ENCODE results near the gene FLNA. TPM values are rescaled to one million over a fixed set of nuclear protein-coding genes. Genes with fewer than 3 reads are reported as not detected.
A peak's percentile ranks its signal among the peaks of the same experiment; 100 is the strongest.

The FLNA gene
- total RNA-seq, 2 donors from 2014 or later = 1,074 to 1,251 TPM

GRCh38 chrX:154403192-154403591 lies 28.8 kb upstream of the FLNA start:
- TF ChIP-seq CTCF (conservative IDR thresholded peaks at IDR 0.05) = no peak
- H3K4me3 Mint-ChIP-seq = no peak overlapping the region
- Histone ChIP-seq H3K4me1 (ENCODE audit: control insufficient read depth, insufficient read depth, low read length) (no peaks in the 10 kb centered on the region), H3K9me3 (ENCODE audit: control insufficient read depth, low read length) (no peaks in the 10 kb centered on the region), H3K4me3 (ENCODE audit: low read length) (no peak overlapping the region), H3K9ac (ENCODE audit: extremely low read depth, low read length, poor library complexity, severe bottlenecking) (no peak overlapping the region), H3K27me3 (ENCODE audit: control insufficient read depth, insufficient read depth, low read length, poor library complexity, severe bottlenecking) (no peaks in the 10 kb centered on the region), H3K27ac (ENCODE audit: low read depth, low read length) (no peak overlapping the region), H3K36me3 (ENCODE audit: control insufficient read depth, insufficient read depth, low read length) (peaks cover 22% of the 10 kb centered on the region)
- DNase-seq = peak; percentile 39
- H3K36me3 Mint-ChIP-seq (ENCODE audit: low read depth) = peaks cover 24% of the 10 kb centered on the region
- peak overlapping the region; percentile 52 for H3K27ac Mint-ChIP-seq
- peaks cover 70% of the 10 kb centered on the region for H3K9me3 Mint-ChIP-seq
- H3K27me3 Mint-ChIP-seq (ENCODE audit: insufficient read depth) = no peaks in the 10 kb centered on the region
- 97% methylated on average over 10 of the region's 10 CpGs; no CpG with 5 or more reads in 1 of the 2 experiments for whole genome bisulfite sequencing, 2 experiments (ENCODE audit: insufficient coverage in 1 of 2, insufficient read length in 1 of 2)
- peaks cover 5% of the 10 kb centered on the region for H3K4me1 Mint-ChIP-seq

- Mint-ChIP-seq H3K4me1 (peaks cover 5% of the 10 kb centered on the region), H3K27ac (peak overlapping the region; percentile 56), H3K27me3 (ENCODE audit: insufficient read depth) (no peaks in the 10 kb centered on the region), H3K9me3 (peaks cover 74% of the 10 kb centered on the region), H3K36me3 (ENCODE audit: low read depth) (peaks cover 24% of the 10 kb centered on the region), H3K4me3 (no peak overlapping the region)
- 90% methylated on average over 17 of the region's 19 CpGs; no CpG with 5 or more reads in 1 of the 2 experiments for WGBS, 2 experiments (ENCODE audit: insufficient coverage in 1 of 2, insufficient read length in 1 of 2)
- Histone ChIP-seq H3K9ac (ENCODE audit: extremely low read depth, low read length, poor library complexity, severe bottlenecking) (no peak overlapping the region), H3K27ac (ENCODE audit: low read depth, low read length) (no peak overlapping the region), H3K9me3 (ENCODE audit: control insufficient read depth, low read length) (no peaks in the 10 kb centered on the region), H3K27me3 (ENCODE audit: control insufficient read depth, insufficient read depth, low read length, poor library complexity, severe bottlenecking) (no peaks in the 10 kb centered on the region), H3K4me1 (ENCODE audit: control insufficient read depth, insufficient read depth, low read length) (no peaks in the 10 kb centered on the region), H3K36me3 (ENCODE audit: control insufficient read depth, insufficient read depth, low read length) (peaks cover 22% of the 10 kb centered on the region), H3K4me3 (ENCODE audit: low read length) (no peak overlapping the region)
- peak; percentile 53 for DNase-seq
- no peak for TF ChIP-seq CTCF (conservative IDR thresholded peaks at IDR 0.05)
These were observed 28.2 kb upstream of the FLNA start for GRCh38 chrX:154402622-154403127.

GRCh38 chrX:154401918-154402621 lies 27.6 kb upstream of the FLNA start:
- peaks cover 22% of the 10 kb centered on the region for H3K36me3 ChIP-seq (ENCODE audit: control insufficient read depth, insufficient read depth, low read length)
- peaks cover 5% of the 10 kb centered on the region for H3K4me1 Mint-ChIP-seq
- no peaks in the 10 kb centered on the region for H3K9me3 ChIP-seq (ENCODE audit: control insufficient read depth, low read length)
- H3K27ac ChIP-seq (ENCODE audit: low read depth, low read length) = no peak overlapping the region
- H3K4me3 ChIP-seq (ENCODE audit: low read length) = no peak overlapping the region
- WGBS, 2 experiments (ENCODE audit: insufficient coverage in 1 of 2, insufficient read length in 1 of 2) = 78 to 79% methylated on average over 3 to 6 of the region's 6 CpGs
- no peaks in the 10 kb centered on the region for H3K27me3 Mint-ChIP-seq (ENCODE audit: insufficient read depth)
- H3K9ac ChIP-seq (ENCODE audit: extremely low read depth, low read length, poor library complexity, severe bottlenecking) = no peak overlapping the region
- no peaks in the 10 kb centered on the region for H3K27me3 ChIP-seq (ENCODE audit: control insufficient read depth, insufficient read depth, low read length, poor library complexity, severe bottlenecking)
- H3K4me3 Mint-ChIP-seq = no peak overlapping the region
- H3K27ac Mint-ChIP-seq = peak overlapping the region; percentile 56
- peak; percentile 61 for DNase-seq
- no peaks in the 10 kb centered on the region for H3K4me1 ChIP-seq (ENCODE audit: control insufficient read depth, insufficient read depth, low read length)
- H3K9me3 Mint-ChIP-seq = peaks cover 76% of the 10 kb centered on the region
- no peak for TF ChIP-seq CTCF (conservative IDR thresholded peaks at IDR 0.05)
- peaks cover 24% of the 10 kb centered on the region for H3K36me3 Mint-ChIP-seq (ENCODE audit: low read depth)
